Liver (tissue), 3 donors: Measurements from ENCODE around the gene THEMIS2.

Experiments used
- CTCF ChIP-seq: fragments of 150-350 bp; IDR thresholded peaks from 2 replicates; pipeline ENCODE4 v1.5.1; 2017; ENCODE audit warnings: improper control_type of control experiment, low read depth, low read length; ENCODE audit not compliant: missing input control
- EGR1 ChIP-seq, 2 donors: IDR thresholded peaks; 2 replicates each; pipeline ENCODE4 v1.6.1; 2016 to 2018; ENCODE audit warnings: antibody characterized with exemption in 2 of 2, low read depth in 2 of 2
- MAX ChIP-seq: IDR thresholded peaks from 2 replicates; pipeline ENCODE4 v1.6.1; 2016; ENCODE audit warnings: antibody characterized with exemption
- RAD21 ChIP-seq, 2 donors: IDR thresholded peaks; 2 replicates each; pipeline ENCODE4 v1.6.1; 2016; ENCODE audit warnings: antibody characterized with exemption in 2 of 2, mild to moderate bottlenecking in 2 of 2
- REST ChIP-seq: IDR thresholded peaks from 2 replicates; pipeline ENCODE4 v1.6.1; 2016; ENCODE audit warnings: antibody characterized with exemption, mild to moderate bottlenecking
- TAF1 ChIP-seq: conservative IDR thresholded peaks from 2 replicates; pipeline ENCODE4 v1.6.1; 2016; ENCODE audit warnings: antibody characterized with exemption, mild to moderate bottlenecking
- YY1 ChIP-seq: IDR thresholded peaks from 2 replicates; pipeline ENCODE4 v1.6.1; 2016; ENCODE audit warnings: antibody characterized with exemption, mild to moderate bottlenecking
- TF ChIP-seq, protein P1 (sequence below): IDR thresholded peaks from 2 replicates; pipeline ENCODE4 v1.6.1; 2016; ENCODE audit warnings: antibody characterized with exemption
- donor health status: healthy.
- donor health status: healthy.

- TF ChIP-seq CTCF (no peak), TAF1 (no peak), RAD21 (IDR thresholded peaks at IDR 0.05) (no peak), MAX (no peak), REST (no peak), EGR1 (IDR thresholded peaks at IDR 0.05; ENCODE audit: low read depth in 2 of 2) (no peak), YY1 (no peak)
- TF ChIP-seq, protein P1, sequence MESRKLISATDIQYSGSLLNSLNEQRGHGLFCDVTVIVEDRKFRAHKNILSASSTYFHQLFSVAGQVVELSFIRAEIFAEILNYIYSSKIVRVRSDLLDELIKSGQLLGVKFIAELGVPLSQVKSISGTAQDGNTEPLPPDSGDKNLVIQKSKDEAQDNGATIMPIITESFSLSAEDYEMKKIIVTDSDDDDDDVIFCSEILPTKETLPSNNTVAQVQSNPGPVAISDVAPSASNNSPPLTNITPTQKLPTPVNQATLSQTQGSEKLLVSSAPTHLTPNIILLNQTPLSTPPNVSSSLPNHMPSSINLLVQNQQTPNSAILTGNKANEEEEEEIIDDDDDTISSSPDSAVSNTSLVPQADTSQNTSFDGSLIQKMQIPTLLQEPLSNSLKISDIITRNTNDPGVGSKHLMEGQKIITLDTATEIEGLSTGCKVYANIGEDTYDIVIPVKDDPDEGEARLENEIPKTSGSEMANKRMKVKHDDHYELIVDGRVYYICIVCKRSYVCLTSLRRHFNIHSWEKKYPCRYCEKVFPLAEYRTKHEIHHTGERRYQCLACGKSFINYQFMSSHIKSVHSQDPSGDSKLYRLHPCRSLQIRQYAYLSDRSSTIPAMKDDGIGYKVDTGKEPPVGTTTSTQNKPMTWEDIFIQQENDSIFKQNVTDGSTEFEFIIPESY: no peak
Observed at GRCh38 chr1:27869719-27870085, 2.6 kb upstream of the THEMIS2 start.
